Calu3 (cell line): Measurements from ENCODE around the gene CUL9. TPM values are rescaled to one million over a fixed set of nuclear protein-coding genes. Genes with fewer than 3 reads are reported as not detected.

Source experiments
- BruUV-seq: library from RNA; stranded (reverse); fragments of 400-500 nt; replicated peaks from 2 replicates; lab custom pipeline; 2021; lab: Mats Ljungman, UMichigan
- CTCF ChIA-PET: fragments of 300-600 bp; sonication (Branson Sonifier 250); formaldehyde crosslinking; loops from one replicate; lab custom pipeline; 2022; ENCODE audit warnings: antibody characterized with exemption; lab: Charles Lee
- DNase-seq: peaks from one replicate; pipeline ENCODE4 v3.0.0; 2022
- H3K27ac Mint-ChIP-seq: one replicate; pipeline ENCODE4 v1.8.0; 2022; ENCODE audit warnings: mixed read lengths; ENCODE audit not compliant: unreplicated experiment
- H3K27me3 Mint-ChIP-seq: one replicate; pipeline ENCODE4 v1.8.0; 2022; ENCODE audit warnings: mixed read lengths; ENCODE audit not compliant: unreplicated experiment
- H3K36me3 Mint-ChIP-seq: one replicate; pipeline ENCODE4 v1.8.0; 2022; ENCODE audit warnings: mild to moderate bottlenecking, moderate library complexity, mixed read lengths; ENCODE audit not compliant: insufficient read depth, unreplicated experiment
- H3K4me1 Mint-ChIP-seq: one replicate; pipeline ENCODE4 v1.8.0; 2022; ENCODE audit warnings: mild to moderate bottlenecking, low read depth, mixed read lengths; ENCODE audit not compliant: unreplicated experiment
- H3K4me3 Mint-ChIP-seq: one replicate; pipeline ENCODE4 v1.8.0; 2022; ENCODE audit warnings: mild to moderate bottlenecking, low read depth, moderate library complexity, mixed read lengths; ENCODE audit not compliant: unreplicated experiment
- H3K9me3 Mint-ChIP-seq: one replicate; pipeline ENCODE4 v1.8.0; 2022; ENCODE audit warnings: low read depth, mixed read lengths; ENCODE audit not compliant: unreplicated experiment
- intact Hi-C: fragments of 100-400 bp; cut with micrococcal nuclease; formaldehyde crosslinking; loops from one replicate; pipeline ENCODE4 v1.10.0; 2022; ENCODE audit not compliant: unreplicated experiment
- total RNA-seq: library from RNA; stranded (reverse); gene quantifications from 2 replicates; pipeline ENCODE4 v1.2.3, GENCODE V29; 2022
- TF ChIP-seq, protein P1 (sequence below): fragments of 200-600 bp; IDR thresholded peaks from one replicate; pipeline ENCODE4 v1.8.0; 2022; ENCODE audit warnings: antibody characterized with exemption; ENCODE audit not compliant: unreplicated experiment

The CUL9 gene
- total RNA-seq, 1 experiment from 2014 or later = 73.1 TPM

DNA sequence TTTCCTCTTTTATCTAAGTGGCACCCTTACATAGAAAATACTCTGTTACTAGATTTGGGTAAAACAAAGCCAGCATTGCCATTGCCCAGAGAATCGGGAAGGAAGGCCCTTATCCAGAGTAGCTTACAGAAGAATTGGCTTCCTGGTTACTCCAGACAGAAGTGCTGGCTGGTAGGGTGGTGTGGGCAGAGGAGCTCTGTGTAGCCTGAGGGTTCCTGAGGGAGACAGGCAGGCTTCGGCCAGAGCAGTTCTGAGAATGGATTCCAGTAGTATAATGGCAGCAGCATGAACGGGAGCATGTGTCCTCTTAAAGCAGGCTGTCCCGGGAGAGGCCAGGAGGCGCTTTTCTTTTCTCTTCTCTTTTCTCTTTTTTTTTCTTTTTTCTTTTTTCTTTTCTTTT lies 11.9 kb downstream of the CUL9 start:
- CTCF ChIA-PET = interaction anchor here (0.6 kb wide), 1 partner anchor 13 kb away, joined by 4 read pairs; no protein-coding TSS in a partner anchor
- no peaks in the 10 kb centered on the region for H3K27me3 Mint-ChIP-seq

DNA sequence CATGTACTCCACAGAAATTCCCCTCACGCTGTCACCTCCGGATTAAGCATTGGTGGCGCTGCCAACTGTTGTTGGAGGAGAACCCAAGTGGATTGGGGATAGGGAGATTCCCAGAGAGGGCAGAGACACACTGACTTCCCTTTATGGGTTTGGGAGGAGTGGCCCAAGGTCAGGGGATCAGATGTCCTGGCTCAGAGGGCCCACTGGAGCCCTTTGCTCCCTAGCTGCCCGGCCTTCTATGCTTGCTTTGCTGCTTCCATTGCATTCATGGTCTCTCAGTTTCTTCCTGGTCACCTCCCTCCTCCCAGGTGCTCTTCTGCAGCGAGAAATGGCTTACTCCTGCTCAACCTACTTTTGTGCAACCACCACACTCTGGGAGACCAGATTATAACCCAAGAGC lies 14.3 kb downstream of the CUL9 start:
- TF ChIP-seq, protein P1, sequence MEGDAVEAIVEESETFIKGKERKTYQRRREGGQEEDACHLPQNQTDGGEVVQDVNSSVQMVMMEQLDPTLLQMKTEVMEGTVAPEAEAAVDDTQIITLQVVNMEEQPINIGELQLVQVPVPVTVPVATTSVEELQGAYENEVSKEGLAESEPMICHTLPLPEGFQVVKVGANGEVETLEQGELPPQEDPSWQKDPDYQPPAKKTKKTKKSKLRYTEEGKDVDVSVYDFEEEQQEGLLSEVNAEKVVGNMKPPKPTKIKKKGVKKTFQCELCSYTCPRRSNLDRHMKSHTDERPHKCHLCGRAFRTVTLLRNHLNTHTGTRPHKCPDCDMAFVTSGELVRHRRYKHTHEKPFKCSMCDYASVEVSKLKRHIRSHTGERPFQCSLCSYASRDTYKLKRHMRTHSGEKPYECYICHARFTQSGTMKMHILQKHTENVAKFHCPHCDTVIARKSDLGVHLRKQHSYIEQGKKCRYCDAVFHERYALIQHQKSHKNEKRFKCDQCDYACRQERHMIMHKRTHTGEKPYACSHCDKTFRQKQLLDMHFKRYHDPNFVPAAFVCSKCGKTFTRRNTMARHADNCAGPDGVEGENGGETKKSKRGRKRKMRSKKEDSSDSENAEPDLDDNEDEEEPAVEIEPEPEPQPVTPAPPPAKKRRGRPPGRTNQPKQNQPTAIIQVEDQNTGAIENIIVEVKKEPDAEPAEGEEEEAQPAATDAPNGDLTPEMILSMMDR = no peak
- CTCF ChIA-PET = no interaction called here
- BruUV-seq = no TSS peak

More for the DNA sequence above, 11.9 kb downstream of the CUL9 start:
- no peak overlapping the region for H3K27ac Mint-ChIP-seq
- BruUV-seq = no TSS peak
- intact Hi-C loops = no loop called here
- peaks cover 8% of the 10 kb centered on the region for H3K36me3 Mint-ChIP-seq
- H3K4me1 Mint-ChIP-seq = no peaks in the 10 kb centered on the region
- H3K9me3 Mint-ChIP-seq = no peaks in the 10 kb centered on the region
- DNase-seq = no peak
- H3K4me3 Mint-ChIP-seq = no peak overlapping the region
- TF ChIP-seq, protein P1 = no peak

DNA sequence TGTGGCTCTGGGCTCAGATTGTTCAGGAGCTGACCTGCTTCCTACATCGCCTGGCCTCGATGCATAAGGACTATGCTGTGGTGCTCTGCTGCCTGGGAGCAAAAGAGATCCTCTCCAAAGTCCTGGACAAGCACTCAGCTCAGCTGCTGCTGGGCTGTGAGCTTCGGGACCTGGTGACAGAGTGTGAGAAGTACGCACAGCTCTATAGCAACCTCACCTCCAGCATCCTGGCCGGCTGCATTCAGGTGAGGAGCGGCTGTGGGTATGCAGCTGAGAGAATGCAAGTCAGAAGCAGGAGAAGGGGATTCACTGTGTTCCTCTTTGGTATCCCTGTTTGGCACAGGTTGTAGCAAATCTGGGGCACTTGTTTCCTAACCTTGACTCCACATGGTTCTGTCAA lies 17.9 kb downstream of the CUL9 start:
- Mint-ChIP-seq H3K4me3 (no peak overlapping the region), H3K27me3 (no peaks in the 10 kb centered on the region), H3K27ac (no peak overlapping the region), H3K36me3 (no peaks in the 10 kb centered on the region), H3K9me3 (no peaks in the 10 kb centered on the region), H3K4me1 (no peaks in the 10 kb centered on the region)
- BruUV-seq = no TSS peak
- DNase-seq = no peak
- intact Hi-C loops = no loop called here
- CTCF ChIA-PET = no interaction called here
- TF ChIP-seq, protein P1 = no peak

More for the DNA sequence above, 14.3 kb downstream of the CUL9 start:
- no peak overlapping the region for H3K27ac Mint-ChIP-seq
- H3K9me3 Mint-ChIP-seq = no peaks in the 10 kb centered on the region
- no peaks in the 10 kb centered on the region for H3K4me1 Mint-ChIP-seq
- H3K27me3 Mint-ChIP-seq = no peaks in the 10 kb centered on the region
- H3K36me3 Mint-ChIP-seq = peaks cover 8% of the 10 kb centered on the region
- intact Hi-C loops = no loop called here
- H3K4me3 Mint-ChIP-seq = no peak overlapping the region
- no peak for DNase-seq

DNA sequence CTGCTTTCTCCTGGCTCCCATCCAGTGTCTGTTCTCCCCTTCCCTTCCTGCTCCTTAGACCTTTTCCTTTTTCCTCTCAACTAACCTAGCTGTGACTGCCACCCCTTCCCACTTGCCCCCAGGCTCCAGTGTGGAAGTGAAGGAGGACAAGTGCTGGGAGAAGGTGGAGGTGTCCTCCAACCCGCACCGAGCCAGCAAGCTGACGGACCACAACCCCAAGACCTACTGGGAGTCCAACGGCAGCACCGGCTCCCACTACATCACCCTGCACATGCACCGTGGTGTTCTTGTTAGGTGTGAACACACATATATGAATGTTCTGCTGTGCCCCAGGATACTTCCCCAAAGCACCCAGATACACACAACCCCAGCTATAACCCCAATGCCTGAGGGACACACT lies 18.5 kb downstream of the CUL9 start:
- H3K27me3 Mint-ChIP-seq = no peaks in the 10 kb centered on the region
- no TSS peak for BruUV-seq
- intact Hi-C loops = no loop called here
- H3K4me1 Mint-ChIP-seq = no peaks in the 10 kb centered on the region
- H3K36me3 Mint-ChIP-seq = no peaks in the 10 kb centered on the region
- CTCF ChIA-PET = no interaction called here
- H3K9me3 Mint-ChIP-seq = no peaks in the 10 kb centered on the region
- DNase-seq = no peak
- no peak overlapping the region for H3K4me3 Mint-ChIP-seq
- TF ChIP-seq, protein P1 = no peak
- H3K27ac Mint-ChIP-seq = no peak overlapping the region
